IMR-90 (cell line): ENCODE measurements around the gene POU2AF1. TPM values are rescaled to one million over a fixed set of nuclear protein-coding genes. Genes with fewer than 3 reads are reported as not detected.
A peak's percentile ranks its signal among the peaks of the same experiment; 100 is the strongest.

Source experiments
- ATAC-seq: fragments of 200-7000 bp; cut with Tn5 transposase; 2 replicates; pipeline ENCODE4 v1.9.1; 2020; ENCODE audit warnings: low read depth, mild to moderate bottlenecking, moderate library complexity
- BruUV-seq: library from RNA; stranded (reverse); fragments of 400-500 nt; replicated peaks from 2 replicates; lab custom pipeline; 2021; lab: Mats Ljungman, UMichigan
- CTCF ChIA-PET: fragments of 300-600 bp; formaldehyde crosslinking; extraction: SDS; loops from one replicate; lab custom pipeline; 2021; ENCODE audit warnings: antibody characterized with exemption; lab: Yijun Ruan, JAX
- POLR2A ChIA-PET: fragments of 300-600 bp; sonication (Branson Sonifier 250); formaldehyde crosslinking; loops from one replicate; lab custom pipeline; 2022; ENCODE audit warnings: antibody characterized with exemption; ENCODE audit not compliant: unreplicated experiment; lab: Charles Lee
- DNase-seq: peaks from one replicate; pipeline ENCODE4 v3.0.0; 2013
- H2AFZ ChIP-seq: replicated peaks from 2 replicates; pipeline ENCODE3; 2013; ENCODE audit warnings: low read length, mild to moderate bottlenecking; ENCODE audit not compliant: poor library complexity
- H2AK5ac ChIP-seq: 2 replicates; pipeline ENCODE4 v1.6.1; 2013; ENCODE audit warnings: low read depth, low read length, inconsistent platforms
- H2AK9ac ChIP-seq: replicated peaks from 2 replicates; pipeline ENCODE3; 2013; ENCODE audit warnings: mild to moderate bottlenecking, low read depth, low read length, moderate library complexity; ENCODE audit not compliant: poor library complexity
- H2BK120ac ChIP-seq: 2 replicates; pipeline ENCODE4 v1.6.1; 2013; ENCODE audit warnings: low read depth, low read length, inconsistent platforms
- H2BK15ac ChIP-seq: 3 replicates; pipeline ENCODE4 v1.6.1; 2013; ENCODE audit warnings: low read depth, low read length, inconsistent platforms
- H2BK20ac ChIP-seq: 2 replicates; pipeline ENCODE4 v1.6.1; 2013; ENCODE audit warnings: low read depth, mild to moderate bottlenecking, inconsistent platforms, low read length, moderate library complexity
- H2BK5ac ChIP-seq: 2 replicates; pipeline ENCODE4 v1.6.1; 2013; ENCODE audit warnings: mild to moderate bottlenecking, low read depth, low read length, inconsistent platforms; ENCODE audit not compliant: poor library complexity, severe bottlenecking
- H3K14ac ChIP-seq: replicated peaks from 2 replicates; pipeline ENCODE4 v1.6.1; 2013; ENCODE audit warnings: low read depth, low read length, inconsistent platforms
- H3K18ac ChIP-seq: 2 replicates; pipeline ENCODE4 v1.6.1; 2013; ENCODE audit warnings: low read depth, low read length, control low read depth
- H3K23ac ChIP-seq: 2 replicates; pipeline ENCODE4 v1.6.1; 2013; ENCODE audit warnings: low read depth, low read length, inconsistent platforms
- H3K27ac ChIP-seq: 2 replicates; pipeline ENCODE4 v1.5.1; 2013; ENCODE audit warnings: mild to moderate bottlenecking, control low read depth, low read length; ENCODE audit not compliant: insufficient read depth
- H3K27me3 ChIP-seq: 2 replicates; pipeline ENCODE4 v1.6.1; 2013; ENCODE audit warnings: low read length; ENCODE audit not compliant: control insufficient read depth, insufficient read depth
- H3K36me3 ChIP-seq: 2 replicates; pipeline ENCODE4 v1.6.1; 2013; ENCODE audit warnings: low read length, mixed read lengths; ENCODE audit not compliant: control insufficient read depth, insufficient read depth
- H3K4ac ChIP-seq: 2 replicates; pipeline ENCODE4 v1.6.1; 2013; ENCODE audit warnings: low read depth, low read length, inconsistent platforms
- H3K4me1 ChIP-seq: 2 replicates; pipeline ENCODE4 v1.6.1; 2013; ENCODE audit warnings: low read length, mixed read lengths; ENCODE audit not compliant: control insufficient read depth, insufficient read depth
- H3K4me2 ChIP-seq: 2 replicates; pipeline ENCODE4 v1.6.1; 2013; ENCODE audit warnings: low read depth, mild to moderate bottlenecking, control low read depth, low read length, moderate library complexity
- H3K4me3 ChIP-seq: 2 replicates; pipeline ENCODE4 v1.5.1; 2013; ENCODE audit warnings: low read depth, mild to moderate bottlenecking, control low read depth, low read length, moderate library complexity; ENCODE audit not compliant: insufficient read depth
- H3K56ac ChIP-seq: 2 replicates; pipeline ENCODE4 v1.6.1; 2013; ENCODE audit warnings: low read length, inconsistent platforms; ENCODE audit not compliant: insufficient read depth; ENCODE audit errors: extremely low read depth
- H3K79me1 ChIP-seq, 2 experiments: 2 replicates each; pipeline ENCODE4 v1.6.1; 2013; ENCODE audit warnings: low read length in 2 of 2, inconsistent platforms in 1 of 2, low read depth in 1 of 2
- H3K9ac ChIP-seq: 2 replicates; pipeline ENCODE4 v1.6.1; 2013; ENCODE audit warnings: low read depth, low read length, control low read depth
- H3K9me1 ChIP-seq: 2 replicates; pipeline ENCODE4 v1.6.1; 2013; ENCODE audit warnings: low read length, inconsistent platforms; ENCODE audit not compliant: insufficient read depth
- H3K9me3 ChIP-seq: 2 replicates; pipeline ENCODE4 v1.6.1; 2013; ENCODE audit warnings: low read length; ENCODE audit not compliant: control insufficient read depth, insufficient read depth
- H4K20me1 ChIP-seq: 2 replicates; pipeline ENCODE4 v1.6.1; 2013; ENCODE audit warnings: low read length, inconsistent platforms; ENCODE audit not compliant: insufficient read depth
- H4K5ac ChIP-seq: 2 replicates; pipeline ENCODE4 v1.6.1; 2013; ENCODE audit warnings: mild to moderate bottlenecking, low read depth, low read length, control low read depth
- H4K8ac ChIP-seq, 2 experiments: 2 replicates each; pipeline ENCODE4 v1.6.1; 2013; ENCODE audit warnings: low read depth in 2 of 2, low read length in 2 of 2, control low read depth in 1 of 2, inconsistent platforms in 1 of 2
- H4K91ac ChIP-seq: 2 replicates; pipeline ENCODE4 v1.6.1; 2013; ENCODE audit warnings: low read depth, low read length, inconsistent platforms; ENCODE audit not compliant: insufficient read depth
- CEBPB ChIP-seq: IDR thresholded peaks from 2 replicates; pipeline ENCODE4 v1.6.1; 2012; ENCODE audit warnings: low read depth, low read length, improper control_type of control experiment
- CHD1 ChIP-seq: IDR thresholded peaks from 2 replicates; pipeline ENCODE4 v1.6.1; 2012; ENCODE audit warnings: low read depth, low read length, improper control_type of control experiment
- CTCF ChIP-seq: conservative IDR thresholded peaks from 2 replicates; pipeline ENCODE4 v1.5.1; 2012; ENCODE audit warnings: mild to moderate bottlenecking, low read depth, low read length, improper control_type of control experiment
- MXI1 ChIP-seq: IDR thresholded peaks from 2 replicates; pipeline ENCODE4 v1.6.1; 2012; ENCODE audit warnings: low read depth, mild to moderate bottlenecking, low read length, moderate library complexity, borderline replicate concordance
- RAD21 ChIP-seq: IDR thresholded peaks from 2 replicates; pipeline ENCODE4 v1.6.1; 2012; ENCODE audit warnings: low read length, improper control_type of control experiment
- RCOR1 ChIP-seq: IDR thresholded peaks from 2 replicates; pipeline ENCODE4 v1.6.1; 2012; ENCODE audit warnings: mild to moderate bottlenecking, low read length, improper control_type of control experiment; ENCODE audit not compliant: insufficient replicate concordance
- WGBS, 2 experiments: methylation state at CpG; one replicate each; pipeline versions ENCODE4 v1.1.5 to v1.1.7; 2013; ENCODE audit warnings: missing lambda C conversion rate in 2 of 2; ENCODE audit not compliant: insufficient read length in 1 of 2; ENCODE audit errors: extremely low coverage in 2 of 2; 5-methylcytosine and 5-hydroxymethylcytosine counted together
- dilution Hi-C: fragments of 300-500 bp; cut with HindIII; formaldehyde crosslinking; loops from one replicate; pipeline ENCODE4 v1.14.3; 2018; ENCODE audit warnings: low sequenced_read_pairs; ENCODE audit not compliant: unreplicated experiment
- in situ Hi-C: fragments of 300-500 bp; cut with MboI; formaldehyde crosslinking; loops from 3 replicates; pipeline ENCODE4 v1.14.3; 2019; ENCODE audit warnings: low sequenced_read_pairs, inconsistent platforms, mixed read lengths
- intact Hi-C: fragments of 100-400 bp; cut with micrococcal nuclease; formaldehyde crosslinking; loops from 2 replicates; pipeline ENCODE4 v1.10.0; 2022
- polyA plus RNA-seq, 3 experiments: library from polyadenylated mRNA; depleted of rRNA; stranded (reverse); fragments of >200 nt; gene quantifications; 2 replicates each; pipeline ENCODE4 v1.2.3, GENCODE V29; 2012; ENCODE audit warnings: low replicate concordance in 1 of 3
- total RNA-seq: library from RNA; depleted of rRNA; stranded (reverse); fragments of >200 nt; gene quantifications from 2 replicates; pipeline ENCODE4 v1.2.3, GENCODE V29; 2012

Gene POU2AF1
- total and polyA plus RNA-seq, 2 of the 4 experiments (the other 2 are of a cell fraction), result not detected

- Histone ChIP-seq H3K9me1 (no peaks in the 10 kb centered on the region; the same call in 1 of the 2 replicates), H2BK120ac (no peak overlapping the region), H3K56ac (no peak overlapping the region), H4K8ac (no peak overlapping the region), H3K9me3 (no peaks in the 10 kb centered on the region), H2BK15ac (no peak overlapping the region), H3K4ac (no peak overlapping the region), H3K27me3 (peaks cover 26% of the 10 kb centered on the region), H2BK20ac (no peak overlapping the region), H2AFZ (no peak overlapping the region), H4K91ac (no peak overlapping the region), H3K23ac (no peak overlapping the region), H3K4me1 (no peaks in the 10 kb centered on the region), H3K4me3 (no peak overlapping the region), H3K14ac (no peak overlapping the region), H2BK5ac (no peak overlapping the region), H3K36me3 (no peaks in the 10 kb centered on the region), H4K20me1 (no peaks in the 10 kb centered on the region), H2AK9ac (peak overlapping the region; percentile 1), H3K18ac (no peak overlapping the region), H4K5ac (no peak overlapping the region), H2AK5ac (no peak overlapping the region), H3K79me1 (no peaks in the 10 kb centered on the region), H3K27ac (no peak overlapping the region), H3K9ac (no peak overlapping the region), H3K4me2 (no peak overlapping the region)
- TF ChIP-seq CHD1 (no peak), RCOR1 (no peak), RAD21 (no peak), CEBPB (no peak), MXI1 (no peak), CTCF (no peak)
- 80% methylated on average over 1 of the region's 5 CpGs; no CpG with 5 or more reads in 1 of the 2 experiments for WGBS, 2 experiments
- in situ Hi-C loops, result no loop called here
- DNase-seq (no peak), ATAC-seq (no peak)
- POLR2A ChIA-PET, result no interaction called here
- CTCF ChIA-PET, result no interaction called here
- no TSS peak for BruUV-seq
- dilution Hi-C loops, result no loop called here
- intact Hi-C loops, result no loop called here
These were observed 23.0 kb downstream of the POU2AF1 start for GRCh38 chr11:111355956-111356659.
